CD4-positive, alpha-beta T cell treated with Interleukin-10 for 1 hour (primary cell): ENCODE data around the gene UROC1.

Experiments
- DNase-seq: peaks from one replicate; pipeline ENCODE4 v3.0.0-alpha.2; 2020

The UROC1 gene

GRCh38 chr3:126517291-126517951, at the start of gene UROC1:
UROC1 (minus strand) TSS chr3:126517773; CDS start chr3:126517719, 54 bp downstream.
- DNase-seq: no peak

GRCh38 chr3:126562737-126563276, 45.2 kb upstream of the UROC1 start:
- no peak for DNase-seq

GRCh38 chr3:126558336-126559071, 40.9 kb upstream of the UROC1 start, which contains the start of gene C3orf22:
C3orf22 (minus strand) TSS chr3:126558932; CDS start chr3:126553390, 5,542 bp downstream.
- no peak for DNase-seq

GRCh38 chr3:126557761-126558160, 40.2 kb upstream of the UROC1 start:
- DNase-seq: no peak

- no peak for DNase-seq
Measured at GRCh38 chr3:126557415-126557745, 39.8 kb upstream of the UROC1 start.

- DNase-seq: no peak
Measured at GRCh38 chr3:126556637-126557414, 39.3 kb upstream of the UROC1 start.

- no peak for DNase-seq
Measured at GRCh38 chr3:126555795-126556636, 38.4 kb upstream of the UROC1 start.

- no peak for DNase-seq
Measured at GRCh38 chr3:126554560-126555525, 37.3 kb upstream of the UROC1 start.

GRCh38 chr3:126553284-126554084, 35.9 kb upstream of the UROC1 start:
- no peak for DNase-seq

- DNase-seq: no peak
Measured at GRCh38 chr3:126552688-126553283, 35.2 kb upstream of the UROC1 start.

- no peak for DNase-seq
Measured at GRCh38 chr3:126551839-126552687, 34.5 kb upstream of the UROC1 start.

GRCh38 chr3:126551121-126551838, 33.7 kb upstream of the UROC1 start:
- no peak for DNase-seq

GRCh38 chr3:126550488-126551051, 33.0 kb upstream of the UROC1 start:
- no peak for DNase-seq

- no peak for DNase-seq
Measured at GRCh38 chr3:126549861-126550487, 32.4 kb upstream of the UROC1 start.

- no peak for DNase-seq
Measured at GRCh38 chr3:126548556-126549466, 31.2 kb upstream of the UROC1 start.

- DNase-seq: no peak
Measured at GRCh38 chr3:126547721-126548120, 30.1 kb upstream of the UROC1 start.
